HFF-Myc (cell line): Measurements from ENCODE around the gene MTG2.

Experiments used
- DNase-seq: peaks from one replicate; pipeline ENCODE4 v3.0.0-alpha.2; 2011; ENCODE audit warnings: low read depth; ENCODE audit errors: extremely low read depth
- H3K4me3 ChIP-seq: replicated peaks from 2 replicates; pipeline ENCODE4 v1.5.1; 2011; ENCODE audit warnings: low read depth, mild to moderate bottlenecking, control low read depth, low read length
- TF ChIP-seq, protein P1 (sequence below): IDR thresholded peaks from 2 replicates; pipeline ENCODE4 v1.5.1; 2012; ENCODE audit warnings: mild to moderate bottlenecking, low read depth, low read length, control low read depth; ENCODE audit errors: missing control alignments

MTG2 gene

DNA sequence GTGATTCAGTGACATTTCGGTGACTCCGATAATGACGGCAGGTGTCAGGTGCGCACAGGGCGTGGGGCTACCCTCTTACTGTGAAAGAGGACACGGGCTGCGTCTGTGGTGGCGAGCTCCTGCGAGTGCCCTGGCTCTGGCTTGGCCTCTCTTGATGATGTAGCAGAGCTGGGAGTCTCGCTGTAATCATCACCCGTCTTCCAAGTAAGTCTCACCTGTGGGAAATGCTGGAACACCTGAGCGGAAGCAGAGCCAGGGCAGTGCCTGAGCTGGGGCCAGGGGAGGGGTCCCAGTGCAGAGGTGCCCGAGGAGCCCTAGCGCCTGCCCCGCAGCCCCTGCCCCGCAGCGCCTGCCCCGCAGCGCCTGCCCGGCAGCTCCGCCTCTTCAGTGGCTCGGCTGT, 60.3 kb downstream of the MTG2 start:
- TF ChIP-seq, protein P1, sequence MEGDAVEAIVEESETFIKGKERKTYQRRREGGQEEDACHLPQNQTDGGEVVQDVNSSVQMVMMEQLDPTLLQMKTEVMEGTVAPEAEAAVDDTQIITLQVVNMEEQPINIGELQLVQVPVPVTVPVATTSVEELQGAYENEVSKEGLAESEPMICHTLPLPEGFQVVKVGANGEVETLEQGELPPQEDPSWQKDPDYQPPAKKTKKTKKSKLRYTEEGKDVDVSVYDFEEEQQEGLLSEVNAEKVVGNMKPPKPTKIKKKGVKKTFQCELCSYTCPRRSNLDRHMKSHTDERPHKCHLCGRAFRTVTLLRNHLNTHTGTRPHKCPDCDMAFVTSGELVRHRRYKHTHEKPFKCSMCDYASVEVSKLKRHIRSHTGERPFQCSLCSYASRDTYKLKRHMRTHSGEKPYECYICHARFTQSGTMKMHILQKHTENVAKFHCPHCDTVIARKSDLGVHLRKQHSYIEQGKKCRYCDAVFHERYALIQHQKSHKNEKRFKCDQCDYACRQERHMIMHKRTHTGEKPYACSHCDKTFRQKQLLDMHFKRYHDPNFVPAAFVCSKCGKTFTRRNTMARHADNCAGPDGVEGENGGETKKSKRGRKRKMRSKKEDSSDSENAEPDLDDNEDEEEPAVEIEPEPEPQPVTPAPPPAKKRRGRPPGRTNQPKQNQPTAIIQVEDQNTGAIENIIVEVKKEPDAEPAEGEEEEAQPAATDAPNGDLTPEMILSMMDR, result no peak
- DNase-seq, result no peak
- H3K4me3 ChIP-seq, result no peak overlapping the region

DNA sequence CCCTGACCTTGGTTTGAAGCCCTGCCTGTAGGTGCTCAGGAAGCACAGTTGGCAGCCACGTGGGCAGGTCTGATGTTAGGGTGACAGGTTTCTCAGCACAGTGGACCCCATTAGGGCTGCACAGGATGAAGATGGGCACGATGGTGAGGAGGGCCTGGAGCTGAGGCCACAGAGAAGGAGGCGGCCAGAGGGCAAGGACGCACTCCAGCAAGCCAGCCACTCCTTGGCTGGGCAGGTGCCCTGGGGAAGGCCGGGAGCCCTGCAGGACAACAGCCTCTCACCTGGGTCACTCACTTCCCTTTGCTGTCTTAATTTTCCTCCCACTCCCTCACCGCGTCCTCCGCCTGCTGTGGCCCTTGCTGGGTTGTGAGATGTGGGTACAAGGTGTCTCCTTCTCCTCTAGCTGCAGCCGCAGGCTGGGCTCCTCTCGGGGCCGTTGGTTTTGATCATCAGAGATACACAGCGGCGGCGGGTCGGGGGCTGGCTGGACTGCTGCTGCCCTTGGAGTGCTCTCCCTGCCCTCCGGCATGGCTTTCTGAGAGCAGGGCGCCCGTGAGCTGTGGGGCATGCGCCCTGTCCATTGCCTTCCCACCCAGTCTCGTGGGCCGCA, 61.2 kb downstream of the MTG2 start:
- H3K4me3 ChIP-seq, result no peak overlapping the region
- TF ChIP-seq, protein P1, result no peak
- no peak for DNase-seq

DNA sequence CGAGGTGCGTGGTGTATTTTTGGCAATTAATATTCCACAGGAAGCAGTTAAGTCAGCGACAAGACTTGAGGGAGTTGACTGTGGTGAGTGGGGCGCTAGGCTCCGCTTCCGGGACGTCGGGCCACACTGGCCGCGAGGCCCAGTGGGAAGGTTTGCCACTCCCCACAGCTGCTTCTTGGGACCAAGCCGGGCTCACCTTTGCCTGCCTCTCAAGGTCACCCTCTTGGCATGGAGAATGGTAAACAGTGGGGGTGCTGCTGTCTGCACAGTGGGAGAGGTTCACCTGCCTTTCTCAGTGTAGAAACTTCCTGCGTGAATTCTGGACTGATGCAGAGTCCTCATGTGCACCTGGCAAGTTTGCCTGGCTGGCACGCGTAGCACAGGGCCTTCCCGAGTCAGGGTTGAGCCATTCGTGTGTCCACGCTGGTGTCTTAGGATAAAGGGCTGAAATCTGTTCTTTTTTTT, 61.8 kb downstream of the MTG2 start:
- no peak for DNase-seq
- TF ChIP-seq, protein P1, result no peak
- no peak overlapping the region for H3K4me3 ChIP-seq

DNA sequence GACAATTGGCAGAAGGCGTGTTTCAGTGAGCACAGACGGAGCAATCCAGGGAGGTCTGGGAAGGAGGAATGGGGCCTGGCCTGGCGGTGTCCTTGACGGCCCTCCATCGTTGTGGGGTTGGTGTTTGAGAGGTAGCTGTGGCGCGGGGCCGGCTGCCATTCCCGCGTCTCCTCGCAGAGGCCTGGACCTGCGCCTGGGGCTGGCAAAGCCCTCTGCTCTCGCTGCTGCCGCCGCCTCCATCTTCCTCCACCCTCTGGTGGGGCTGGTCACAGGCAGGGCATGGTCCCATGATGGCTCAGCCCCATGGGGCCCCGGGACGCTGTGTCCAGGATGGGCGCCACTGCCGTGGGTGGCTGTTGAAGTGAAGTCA, 63.1 kb downstream of the MTG2 start:
- H3K4me3 ChIP-seq, result no peak overlapping the region
- TF ChIP-seq, protein P1, result no peak
- no peak for DNase-seq

DNA sequence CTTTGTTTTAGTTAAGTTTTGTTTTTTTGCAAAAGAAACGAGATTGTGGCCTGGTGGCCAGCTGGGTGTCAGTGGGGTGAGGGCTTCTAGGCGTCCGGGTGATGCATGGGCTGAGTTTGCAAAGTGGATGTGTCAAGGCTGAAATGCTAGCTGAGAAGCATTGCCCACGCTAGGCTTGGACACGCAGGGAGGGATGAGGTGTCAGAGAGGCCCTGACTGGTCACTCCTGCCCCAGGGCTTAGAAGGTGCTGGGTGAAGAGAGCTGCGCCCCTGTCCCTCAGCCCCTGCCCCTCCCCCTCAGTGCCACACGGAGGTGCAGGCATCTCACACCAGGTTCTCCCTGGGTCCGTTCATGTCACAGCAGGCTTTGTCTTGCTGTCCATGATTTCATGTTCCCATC, 63.6 kb downstream of the MTG2 start:
- no peak for DNase-seq
- TF ChIP-seq, protein P1, result no peak
- H3K4me3 ChIP-seq, result no peak overlapping the region

DNA sequence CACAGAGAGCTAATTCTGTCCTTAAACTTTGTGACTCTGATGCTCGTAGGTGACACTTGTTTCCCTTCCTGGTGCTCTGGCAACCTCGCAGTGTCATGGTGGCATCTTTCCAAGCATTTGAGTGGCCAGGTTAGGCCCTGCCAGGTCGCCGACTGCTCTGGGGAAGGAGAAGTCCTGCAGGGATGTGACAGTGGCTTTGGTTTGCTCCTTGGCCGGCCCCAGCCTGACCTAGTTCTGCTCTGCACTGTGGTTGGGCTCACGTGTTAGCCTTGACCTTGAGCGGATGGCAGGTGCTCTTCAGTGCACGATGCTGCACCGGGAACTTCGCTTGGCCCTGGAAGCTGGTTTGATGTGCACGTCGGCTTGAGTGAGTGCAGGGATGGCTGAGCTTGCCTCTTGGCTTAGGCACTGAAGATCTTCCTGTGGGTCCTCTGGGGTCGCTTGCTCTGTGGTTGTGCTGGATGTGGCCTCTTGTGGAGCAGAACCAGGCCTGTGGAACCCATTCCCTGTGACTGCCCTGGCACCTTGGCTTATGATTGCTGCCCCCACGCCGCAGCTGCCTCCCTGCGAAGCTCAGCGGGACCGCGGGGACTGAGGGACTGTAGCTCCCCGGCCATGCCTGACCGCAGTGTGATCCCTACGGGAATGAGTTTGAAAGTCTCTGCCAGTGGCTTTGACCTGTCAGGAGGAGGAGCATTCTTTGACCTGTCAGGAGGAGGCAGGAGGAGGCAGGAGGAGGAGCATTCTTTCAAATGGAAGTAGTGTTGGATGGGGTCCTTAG, 64.2 kb downstream of the MTG2 start:
- no peak for DNase-seq
- TF ChIP-seq, protein P1, result no peak

More for the DNA sequence above, 64.2 kb downstream of the MTG2 start:
- H3K4me3 ChIP-seq, result no peak overlapping the region
